Body of pancreas (tissue), 4 donors: Measurements from ENCODE around the gene FLNC. TPM values are rescaled to one million over a fixed set of nuclear protein-coding genes. Genes with fewer than 3 reads are reported as not detected.
A peak's percentile ranks its signal among the peaks of the same experiment; 100 is the strongest.

Experiments used
- ATAC-seq: fragments of 150-250 bp; one replicate; pipeline ENCODE4 v1.9.1; 2016
- DNase-seq, 4 donors: peaks; one replicate each; pipeline ENCODE4 v3.0.0-alpha.2; 2019
- H3K27ac ChIP-seq, 4 donors: fragments of 200-600 bp; sonication (generic); 1 replicate in 3 of 4; 2 replicates in 1 of 4; pipeline versions ENCODE4 v1.5.1 to v1.6.1; 2016 to 2019; ENCODE audit warnings: mild to moderate bottlenecking in 1 of 4, mixed read lengths in 1 of 4, moderate library complexity in 1 of 4
- H3K27me3 ChIP-seq, 2 donors: fragments of 200-600 bp; sonication (generic); one replicate each; pipeline ENCODE4 v1.6.0; 2016; ENCODE audit warnings: mild to moderate bottlenecking in 1 of 2
- H3K36me3 ChIP-seq, 2 donors: fragments of 200-600 bp; sonication (generic); replicated peaks in 1 of 2; 2 replicates each; pipeline ENCODE4 v1.5.1; 2016; ENCODE audit warnings: low read depth in 2 of 2; ENCODE audit not compliant: insufficient read depth in 1 of 2
- H3K4me1 ChIP-seq: fragments of 200-600 bp; sonication (generic); one replicate; pipeline ENCODE4 v1.6.0; 2016
- H3K4me3 ChIP-seq, 2 donors: fragments of 200-600 bp; sonication (generic); 1 replicate in 1 of 2; 2 replicates in 1 of 2; pipeline ENCODE4 v1.5.1; 2016 to 2019
- H3K9me3 ChIP-seq, 3 donors: fragments of 200-600 bp; sonication (generic); 1 replicate in 2 of 3; 2 replicates in 1 of 3; pipeline ENCODE4 v1.5.1; 2016
- POLR2A ChIP-seq, 3 donors: fragments of 450-650 bp; IDR thresholded peaks; one replicate each; pipeline ENCODE4 v1.6.1; 2016; ENCODE audit warnings: antibody characterized with exemption in 3 of 3, mild to moderate bottlenecking in 2 of 3
- WGBS, 2 donors: methylation state at CpG; one replicate each; pipeline ENCODE4 v1.1.5; 2017; 5-methylcytosine and 5-hydroxymethylcytosine counted together
- intact Hi-C: fragments of 100-400 bp; cut with DNase I; formaldehyde crosslinking; loops from one replicate; pipeline ENCODE4 v1.15.1; 2023
- total RNA-seq, 2 donors: library from RNA; depleted of rRNA; stranded (reverse); fragments of >200 nt; gene quantifications; one replicate each; pipeline ENCODE4 v1.1.0, GENCODE V29; 2016
- TF ChIP-seq, protein P1 (sequence below), 7 experiments: fragments of 450-650 bp in 4 of 7; fragments of 200-600 bp in 3 of 7; sonication (generic) in 3 of 7; IDR thresholded peaks; one replicate each; pipeline ENCODE4 v1.5.1; 2016 to 2019; ENCODE audit warnings: antibody characterized with exemption in 7 of 7

FLNC gene
- total RNA-seq, 2 donors from 2014 or later: 1.8 to 4.0 TPM

DNA sequence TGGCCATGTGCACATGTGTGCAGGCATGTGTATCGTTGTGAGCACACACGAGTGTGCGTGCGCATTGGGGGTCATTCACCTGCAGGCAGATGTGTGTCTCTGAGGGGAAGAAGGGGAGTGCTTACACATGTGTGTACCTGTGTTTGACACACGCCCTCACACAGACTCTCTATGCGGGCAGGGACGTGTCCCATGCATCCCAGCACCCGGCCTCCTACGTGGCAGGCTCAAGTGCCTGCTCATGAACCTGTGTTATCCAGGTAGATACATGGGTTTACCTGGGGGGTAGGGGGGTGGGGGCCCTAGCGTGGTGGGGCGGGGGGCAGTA, 61.7 kb downstream of the FLNC start:
- intact Hi-C loops: no loop called here
- peaks cover 8% of the 10 kb centered on the region for H3K4me1 ChIP-seq
- no peak overlapping the region for H3K27ac ChIP-seq
- no peak overlapping the region for H3K4me3 ChIP-seq
- 80 to 86% methylated on average over 10 to 11 of the region's 11 CpGs for WGBS, 2 donors
- peaks cover 0 to 12% of the 10 kb centered on the region in 2 donors for H3K27me3 ChIP-seq
- TF ChIP-seq, protein P1, sequence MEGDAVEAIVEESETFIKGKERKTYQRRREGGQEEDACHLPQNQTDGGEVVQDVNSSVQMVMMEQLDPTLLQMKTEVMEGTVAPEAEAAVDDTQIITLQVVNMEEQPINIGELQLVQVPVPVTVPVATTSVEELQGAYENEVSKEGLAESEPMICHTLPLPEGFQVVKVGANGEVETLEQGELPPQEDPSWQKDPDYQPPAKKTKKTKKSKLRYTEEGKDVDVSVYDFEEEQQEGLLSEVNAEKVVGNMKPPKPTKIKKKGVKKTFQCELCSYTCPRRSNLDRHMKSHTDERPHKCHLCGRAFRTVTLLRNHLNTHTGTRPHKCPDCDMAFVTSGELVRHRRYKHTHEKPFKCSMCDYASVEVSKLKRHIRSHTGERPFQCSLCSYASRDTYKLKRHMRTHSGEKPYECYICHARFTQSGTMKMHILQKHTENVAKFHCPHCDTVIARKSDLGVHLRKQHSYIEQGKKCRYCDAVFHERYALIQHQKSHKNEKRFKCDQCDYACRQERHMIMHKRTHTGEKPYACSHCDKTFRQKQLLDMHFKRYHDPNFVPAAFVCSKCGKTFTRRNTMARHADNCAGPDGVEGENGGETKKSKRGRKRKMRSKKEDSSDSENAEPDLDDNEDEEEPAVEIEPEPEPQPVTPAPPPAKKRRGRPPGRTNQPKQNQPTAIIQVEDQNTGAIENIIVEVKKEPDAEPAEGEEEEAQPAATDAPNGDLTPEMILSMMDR (IDR thresholded peaks at IDR 0.05): no peak
- no peak for TF ChIP-seq POLR2A (IDR thresholded peaks at IDR 0.05)
- H3K36me3 ChIP-seq: no peaks in the 10 kb centered on the region
- DNase-seq (peak in 1 of 4 donors; percentile 4), ATAC-seq (no peak)
- H3K9me3 ChIP-seq: no peaks in the 10 kb centered on the region

DNA sequence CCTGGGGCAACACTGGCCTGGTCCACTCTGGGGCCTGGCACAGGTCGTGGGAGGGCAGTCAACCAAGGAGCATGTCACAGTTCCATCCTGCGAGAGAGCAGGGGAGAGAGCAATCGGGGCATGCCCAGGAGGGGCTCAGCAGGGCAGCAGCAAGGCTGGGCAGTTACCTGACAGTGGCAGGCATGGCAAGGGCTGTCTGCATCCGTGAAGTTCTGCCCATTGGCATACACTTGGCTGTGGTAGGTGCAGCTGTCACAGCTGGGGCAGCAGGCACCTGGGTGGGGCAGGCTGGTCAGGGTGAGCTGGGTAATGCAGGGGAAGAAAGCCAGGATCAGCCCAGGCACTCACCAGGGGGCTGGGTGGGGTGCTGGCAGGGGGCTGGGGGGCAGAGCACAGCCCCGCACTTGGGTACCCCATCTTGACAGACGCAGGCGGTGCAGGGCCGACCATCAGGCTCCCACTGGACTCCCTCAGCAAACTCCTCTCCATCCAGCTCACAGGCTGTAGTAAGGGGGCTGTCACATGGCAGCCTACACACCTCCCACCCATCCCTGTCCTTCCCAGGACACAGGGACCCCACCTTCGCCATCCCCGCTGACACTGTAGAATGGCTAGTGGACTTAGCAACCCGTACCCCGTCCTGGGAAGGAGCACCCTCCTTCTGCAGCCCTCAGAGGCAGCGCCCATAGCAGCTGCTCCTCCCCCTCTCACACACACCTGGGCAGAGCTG, 62.5 kb downstream of the FLNC start:
- TF ChIP-seq POLR2A (IDR thresholded peaks at IDR 0.05): no peak
- TF ChIP-seq, protein P1 (IDR thresholded peaks at IDR 0.05): no peak
- 82 to 87% methylated on average over 5 to 12 of the region's 13 CpGs for WGBS, 2 donors
- no peaks in the 10 kb centered on the region for H3K9me3 ChIP-seq
- H3K36me3 ChIP-seq: no peaks in the 10 kb centered on the region
- intact Hi-C loops: no loop called here
- H3K4me3 ChIP-seq: no peak overlapping the region
- ATAC-seq (no peak), DNase-seq (peak in 1 of 4 donors; percentile 2)
- H3K27me3 ChIP-seq: peaks cover 0 to 12% of the 10 kb centered on the region in 2 donors
- H3K27ac ChIP-seq: no peak overlapping the region
- H3K4me1 ChIP-seq: peaks cover 8% of the 10 kb centered on the region

DNA sequence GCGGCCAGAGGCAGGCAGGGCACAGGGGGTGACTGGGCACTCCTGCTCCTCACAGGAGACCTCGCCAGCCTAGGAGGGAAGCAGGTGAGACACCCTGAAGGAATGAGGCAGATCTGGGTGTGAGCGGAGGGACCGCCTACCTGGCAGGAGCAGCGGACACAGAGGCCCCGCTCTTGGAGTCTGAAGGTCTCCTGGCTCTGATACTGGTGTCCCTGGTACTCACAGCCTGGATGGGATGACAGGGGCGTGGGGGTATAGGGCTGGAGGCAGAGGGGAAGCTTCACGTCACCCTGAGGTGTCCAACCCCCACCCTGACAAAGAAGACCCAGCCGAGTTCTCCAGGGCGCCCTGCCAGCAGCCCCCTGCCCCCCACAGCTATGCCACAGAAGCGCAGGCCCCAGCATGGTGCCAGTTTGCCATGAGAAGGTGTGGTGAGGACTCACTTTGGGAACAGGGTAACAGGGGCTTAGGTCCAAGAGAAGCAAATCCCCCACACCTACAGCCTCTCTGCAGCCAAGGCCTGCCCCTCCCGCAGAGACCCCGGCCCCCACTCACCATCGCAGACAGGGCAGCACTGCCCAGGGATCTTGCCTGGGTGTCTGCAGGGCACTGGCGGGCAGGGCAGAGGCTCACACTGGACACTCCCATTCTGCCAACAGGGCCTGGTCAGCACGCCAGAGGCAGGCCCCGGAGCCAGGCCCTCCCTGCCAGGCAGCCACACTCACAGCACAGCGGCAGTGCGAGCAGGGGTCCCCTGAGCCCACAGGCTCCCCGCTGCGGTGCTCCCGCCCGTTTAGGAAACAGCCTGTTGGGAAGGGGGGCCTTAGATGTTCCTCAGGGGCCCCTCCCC, 63.3 kb downstream of the FLNC start:
- no peak for DNase-seq
- WGBS, 2 donors: 57 to 85% methylated on average over 6 to 22 of the region's 23 CpGs
- TF ChIP-seq POLR2A (IDR thresholded peaks at IDR 0.05): no peak
- TF ChIP-seq, protein P1 (IDR thresholded peaks at IDR 0.05): no peak

DNA sequence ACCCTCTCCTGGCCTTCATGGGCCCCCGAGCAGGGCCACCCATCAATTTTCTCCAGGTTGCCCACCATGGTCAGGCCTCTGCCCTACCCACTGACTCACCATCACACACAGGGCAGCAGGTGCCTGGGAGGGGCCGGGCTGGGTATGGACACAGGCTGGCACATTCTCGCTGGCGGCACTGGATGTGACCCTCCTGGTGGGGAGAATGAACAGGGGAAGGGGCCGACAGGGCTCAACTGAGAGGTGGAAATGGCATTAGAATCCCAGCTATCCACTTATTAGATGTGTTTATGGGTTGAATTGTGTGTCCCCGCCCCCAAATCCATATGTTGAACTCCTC, 63.9 kb downstream of the FLNC start:
- Histone ChIP-seq H3K27ac (no peak overlapping the region), H3K36me3 (no peaks in the 10 kb centered on the region), H3K4me3 (no peak overlapping the region), H3K9me3 (no peaks in the 10 kb centered on the region), H3K4me1 (peaks cover 8% of the 10 kb centered on the region), H3K27me3 (peaks cover 0 to 12% of the 10 kb centered on the region in 2 donors)
- 81 to 87% methylated on average over 5 to 6 of the region's 6 CpGs for WGBS, 2 donors
- DNase-seq (peak in 1 of 4 donors; percentile 7), ATAC-seq (no peak)
- intact Hi-C loops: no loop called here
- TF ChIP-seq, protein P1 (IDR thresholded peaks at IDR 0.05): no peak
- no peak for TF ChIP-seq POLR2A (IDR thresholded peaks at IDR 0.05)

More for the DNA sequence above, 63.3 kb downstream of the FLNC start:
- Histone ChIP-seq H3K27ac (no peak overlapping the region), H3K4me1 (peaks cover 8% of the 10 kb centered on the region), H3K27me3 (peaks cover 0 to 12% of the 10 kb centered on the region in 2 donors), H3K4me3 (no peak overlapping the region), H3K9me3 (no peaks in the 10 kb centered on the region), H3K36me3 (no peaks in the 10 kb centered on the region)
- ATAC-seq: no peak
- intact Hi-C loops: no loop called here
